WTC11 (cell line): ENCODE data around the gene BMP6. TPM values are rescaled to one million over a fixed set of nuclear protein-coding genes. Genes with fewer than 3 reads are reported as not detected.

Experiments
- ATAC-seq: fragments of 200-7000 bp; cut with Tn5 transposase; 2 replicates; pipeline ENCODE4 v1.10.0; 2021; ENCODE audit warnings: mild to moderate bottlenecking, moderate library complexity
- CTCF ChIA-PET: fragments of 300-600 bp; sonication (Branson Sonifier 250); formaldehyde crosslinking; loops from one replicate; lab custom pipeline; 2021; ENCODE audit warnings: antibody characterized with exemption; lab: Charles Lee
- POLR2A ChIA-PET: fragments of 350-600 bp; sonication (Branson Sonifier 250); formaldehyde crosslinking; loops from one replicate; lab custom pipeline; 2021; ENCODE audit warnings: antibody characterized with exemption; lab: Charles Lee
- DNase-seq: peaks from one replicate; pipeline ENCODE4 v3.0.0; 2021; ENCODE audit warnings: low spot score
- H3K27ac Mint-ChIP-seq: 2 replicates; pipeline ENCODE4 v1.8.0; 2021; ENCODE audit warnings: mixed read lengths
- H3K27me3 Mint-ChIP-seq: 2 replicates; pipeline ENCODE4 v1.8.0; 2021; ENCODE audit warnings: low read depth, mild to moderate bottlenecking, moderate library complexity, mixed read lengths
- H3K36me3 Mint-ChIP-seq: 2 replicates; pipeline ENCODE4 v1.8.0; 2021; ENCODE audit warnings: mixed read lengths
- H3K4me1 Mint-ChIP-seq: 2 replicates; pipeline ENCODE4 v1.8.0; 2022; ENCODE audit warnings: mixed read lengths
- H3K4me3 Mint-ChIP-seq: 2 replicates; pipeline ENCODE4 v1.8.0; 2021; ENCODE audit warnings: mild to moderate bottlenecking, moderate library complexity, mixed read lengths
- H3K9me3 Mint-ChIP-seq: 2 replicates; pipeline ENCODE4 v1.8.0; 2021; ENCODE audit warnings: mixed read lengths
- CREB1 ChIP-seq: sonication (generic); formaldehyde crosslinking; IDR thresholded peaks from 2 replicates; pipeline ENCODE4 v1.8.0; 2023; ENCODE audit warnings: mild to moderate bottlenecking, missing genetic modification reagents
- GRHL2 ChIP-seq: fragments of 250-450 bp; sonication (Bioruptor Pico); IDR thresholded peaks from 2 replicates; pipeline ENCODE4 v1.8.0; 2022; ENCODE audit warnings: mild to moderate bottlenecking, moderate library complexity; ENCODE audit not compliant: insufficient replicate concordance, severe bottlenecking
- GTF2I ChIP-seq: fragments of 250-450 bp; sonication (Bioruptor Pico); conservative IDR thresholded peaks from 2 replicates; pipeline ENCODE4 v1.4.0; 2021; ENCODE audit warnings: mild to moderate bottlenecking
- NFE2L1 ChIP-seq: sonication (generic); formaldehyde crosslinking; IDR thresholded peaks from 2 replicates; pipeline ENCODE4 v1.8.1; 2023; ENCODE audit warnings: missing genetic modification reagents
- SMAD3 ChIP-seq: sonication (generic); formaldehyde crosslinking; IDR thresholded peaks from 2 replicates; pipeline ENCODE4 v1.8.0; 2022; ENCODE audit warnings: missing genetic modification reagents, mild to moderate bottlenecking, borderline replicate concordance
- TEAD4 ChIP-seq: sonication (generic); formaldehyde crosslinking; IDR thresholded peaks from 2 replicates; pipeline ENCODE4 v1.8.0; 2022; ENCODE audit warnings: mild to moderate bottlenecking, missing genetic modification reagents
- TP53 ChIP-seq: sonication (generic); formaldehyde crosslinking; IDR thresholded peaks from 2 replicates; pipeline ENCODE4 v1.8.1; 2023; ENCODE audit warnings: mild to moderate bottlenecking, missing genetic modification reagents
- ZBTB21 ChIP-seq: sonication (generic); formaldehyde crosslinking; IDR thresholded peaks from 2 replicates; pipeline ENCODE4 v1.8.1; 2023; ENCODE audit warnings: mild to moderate bottlenecking, missing genetic modification reagents, borderline replicate concordance
- ZNF121 ChIP-seq: sonication (generic); formaldehyde crosslinking; IDR thresholded peaks from 2 replicates; pipeline ENCODE4 v1.8.0; 2023; ENCODE audit warnings: missing genetic modification reagents
- ZNF138 ChIP-seq: sonication (generic); formaldehyde crosslinking; conservative IDR thresholded peaks from 2 replicates; pipeline ENCODE4 v1.8.1; 2022; ENCODE audit warnings: mild to moderate bottlenecking, moderate library complexity, missing genetic modification reagents
- ZNF263 ChIP-seq: sonication (generic); formaldehyde crosslinking; IDR thresholded peaks from 2 replicates; pipeline ENCODE4 v1.8.1; 2022; ENCODE audit warnings: low read depth, mild to moderate bottlenecking, moderate library complexity, missing genetic modification reagents
- total RNA-seq: library from RNA; stranded (reverse); gene quantifications from 3 replicates; pipeline ENCODE4 v1.2.3, GENCODE V29; 2021
- TF ChIP-seq, protein P1 (sequence below): sonication (generic); formaldehyde crosslinking; IDR thresholded peaks from 2 replicates; pipeline ENCODE4 v1.8.1; 2023; ENCODE audit warnings: mild to moderate bottlenecking, missing genetic modification reagents, moderate library complexity
- TF ChIP-seq, protein P2 (sequence below): sonication (generic); formaldehyde crosslinking; IDR thresholded peaks from 2 replicates; pipeline ENCODE4 v1.8.0; 2023; ENCODE audit warnings: mild to moderate bottlenecking, missing genetic modification reagents
- TF ChIP-seq, protein P3 (sequence below): sonication (generic); formaldehyde crosslinking; IDR thresholded peaks from 2 replicates; pipeline ENCODE4 v1.8.1; 2023; ENCODE audit warnings: mild to moderate bottlenecking, missing genetic modification reagents
- TF ChIP-seq, protein P4 (sequence below): sonication (generic); formaldehyde crosslinking; IDR thresholded peaks from 2 replicates; pipeline ENCODE4 v1.8.1; 2022; ENCODE audit warnings: missing genetic modification reagents, borderline replicate concordance
- TF ChIP-seq, protein P5 (sequence below): sonication (generic); formaldehyde crosslinking; IDR thresholded peaks from 2 replicates; pipeline ENCODE4 v1.8.1; 2023; ENCODE audit warnings: mild to moderate bottlenecking, moderate library complexity, missing genetic modification reagents
- TF ChIP-seq, protein P6 (sequence below): fragments of 200-600 bp; IDR thresholded peaks from 2 replicates; pipeline ENCODE4 v1.8.0; 2022; ENCODE audit warnings: antibody characterized with exemption
- TF ChIP-seq, protein P7 (sequence below): sonication (generic); formaldehyde crosslinking; IDR thresholded peaks from 2 replicates; pipeline ENCODE4 v1.8.0; 2023; ENCODE audit warnings: missing genetic modification reagents, mild to moderate bottlenecking, borderline replicate concordance

Gene BMP6
- total RNA-seq, 1 experiment from 2014 or later, result 1.0 TPM

DNA sequence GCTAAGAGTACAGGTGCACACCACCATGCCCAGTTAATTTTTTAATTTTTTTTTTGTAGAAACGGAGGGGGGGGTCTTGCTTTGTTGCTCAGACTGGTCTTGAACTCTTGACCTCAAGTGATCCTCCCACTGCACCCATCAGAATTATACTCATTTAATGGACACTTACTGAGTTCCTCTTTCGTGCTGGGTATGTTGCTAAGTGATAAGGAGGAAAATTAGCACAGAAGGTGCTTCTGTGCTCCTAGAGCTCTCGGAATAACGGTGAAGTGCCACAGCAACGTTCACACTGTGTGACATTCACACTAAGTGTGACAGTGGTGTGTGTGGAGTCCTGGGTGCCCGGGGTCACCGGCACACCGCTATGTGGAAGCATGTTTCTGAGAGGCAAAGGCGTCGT is 32.1 kb upstream of the BMP6 start:
- no peaks in the 10 kb centered on the region for H3K9me3 Mint-ChIP-seq
- no peaks in the 10 kb centered on the region; the same call in 1 of the 2 replicates for H3K27me3 Mint-ChIP-seq
- no peak for DNase-seq
- no peak overlapping the region; the same call in 1 of the 2 replicates for H3K27ac Mint-ChIP-seq
- no peak overlapping the region for H3K4me3 Mint-ChIP-seq
- H3K4me1 Mint-ChIP-seq, result peaks cover 23% of the 10 kb centered on the region
- H3K36me3 Mint-ChIP-seq, result no peaks in the 10 kb centered on the region
- POLR2A ChIA-PET, result no interaction called here
- TF ChIP-seq, protein P1, sequence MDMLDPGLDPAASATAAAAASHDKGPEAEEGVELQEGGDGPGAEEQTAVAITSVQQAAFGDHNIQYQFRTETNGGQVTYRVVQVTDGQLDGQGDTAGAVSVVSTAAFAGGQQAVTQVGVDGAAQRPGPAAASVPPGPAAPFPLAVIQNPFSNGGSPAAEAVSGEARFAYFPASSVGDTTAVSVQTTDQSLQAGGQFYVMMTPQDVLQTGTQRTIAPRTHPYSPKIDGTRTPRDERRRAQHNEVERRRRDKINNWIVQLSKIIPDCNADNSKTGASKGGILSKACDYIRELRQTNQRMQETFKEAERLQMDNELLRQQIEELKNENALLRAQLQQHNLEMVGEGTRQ (CRISPR knock-in tag), result no peak
- TF ChIP-seq, protein P2, sequence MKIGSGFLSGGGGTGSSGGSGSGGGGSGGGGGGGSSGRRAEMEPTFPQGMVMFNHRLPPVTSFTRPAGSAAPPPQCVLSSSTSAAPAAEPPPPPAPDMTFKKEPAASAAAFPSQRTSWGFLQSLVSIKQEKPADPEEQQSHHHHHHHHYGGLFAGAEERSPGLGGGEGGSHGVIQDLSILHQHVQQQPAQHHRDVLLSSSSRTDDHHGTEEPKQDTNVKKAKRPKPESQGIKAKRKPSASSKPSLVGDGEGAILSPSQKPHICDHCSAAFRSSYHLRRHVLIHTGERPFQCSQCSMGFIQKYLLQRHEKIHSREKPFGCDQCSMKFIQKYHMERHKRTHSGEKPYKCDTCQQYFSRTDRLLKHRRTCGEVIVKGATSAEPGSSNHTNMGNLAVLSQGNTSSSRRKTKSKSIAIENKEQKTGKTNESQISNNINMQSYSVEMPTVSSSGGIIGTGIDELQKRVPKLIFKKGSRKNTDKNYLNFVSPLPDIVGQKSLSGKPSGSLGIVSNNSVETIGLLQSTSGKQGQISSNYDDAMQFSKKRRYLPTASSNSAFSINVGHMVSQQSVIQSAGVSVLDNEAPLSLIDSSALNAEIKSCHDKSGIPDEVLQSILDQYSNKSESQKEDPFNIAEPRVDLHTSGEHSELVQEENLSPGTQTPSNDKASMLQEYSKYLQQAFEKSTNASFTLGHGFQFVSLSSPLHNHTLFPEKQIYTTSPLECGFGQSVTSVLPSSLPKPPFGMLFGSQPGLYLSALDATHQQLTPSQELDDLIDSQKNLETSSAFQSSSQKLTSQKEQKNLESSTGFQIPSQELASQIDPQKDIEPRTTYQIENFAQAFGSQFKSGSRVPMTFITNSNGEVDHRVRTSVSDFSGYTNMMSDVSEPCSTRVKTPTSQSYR (CRISPR knock-in tag), result no peak
- TF ChIP-seq ZNF138 (CRISPR knock-in tag) (no peak), GRHL2 (CRISPR knock-in tag) (no peak), NFE2L1 (CRISPR knock-in tag) (no peak), ZBTB21 (CRISPR knock-in tag) (no peak), TEAD4 (CRISPR knock-in tag) (no peak), GTF2I (no peak), ZNF121 (CRISPR knock-in tag) (no peak), TP53 (CRISPR knock-in tag) (no peak)
- TF ChIP-seq, protein P3, sequence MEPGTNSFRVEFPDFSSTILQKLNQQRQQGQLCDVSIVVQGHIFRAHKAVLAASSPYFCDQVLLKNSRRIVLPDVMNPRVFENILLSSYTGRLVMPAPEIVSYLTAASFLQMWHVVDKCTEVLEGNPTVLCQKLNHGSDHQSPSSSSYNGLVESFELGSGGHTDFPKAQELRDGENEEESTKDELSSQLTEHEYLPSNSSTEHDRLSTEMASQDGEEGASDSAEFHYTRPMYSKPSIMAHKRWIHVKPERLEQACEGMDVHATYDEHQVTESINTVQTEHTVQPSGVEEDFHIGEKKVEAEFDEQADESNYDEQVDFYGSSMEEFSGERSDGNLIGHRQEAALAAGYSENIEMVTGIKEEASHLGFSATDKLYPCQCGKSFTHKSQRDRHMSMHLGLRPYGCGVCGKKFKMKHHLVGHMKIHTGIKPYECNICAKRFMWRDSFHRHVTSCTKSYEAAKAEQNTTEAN (CRISPR knock-in tag), result no peak
- TF ChIP-seq, protein P4, sequence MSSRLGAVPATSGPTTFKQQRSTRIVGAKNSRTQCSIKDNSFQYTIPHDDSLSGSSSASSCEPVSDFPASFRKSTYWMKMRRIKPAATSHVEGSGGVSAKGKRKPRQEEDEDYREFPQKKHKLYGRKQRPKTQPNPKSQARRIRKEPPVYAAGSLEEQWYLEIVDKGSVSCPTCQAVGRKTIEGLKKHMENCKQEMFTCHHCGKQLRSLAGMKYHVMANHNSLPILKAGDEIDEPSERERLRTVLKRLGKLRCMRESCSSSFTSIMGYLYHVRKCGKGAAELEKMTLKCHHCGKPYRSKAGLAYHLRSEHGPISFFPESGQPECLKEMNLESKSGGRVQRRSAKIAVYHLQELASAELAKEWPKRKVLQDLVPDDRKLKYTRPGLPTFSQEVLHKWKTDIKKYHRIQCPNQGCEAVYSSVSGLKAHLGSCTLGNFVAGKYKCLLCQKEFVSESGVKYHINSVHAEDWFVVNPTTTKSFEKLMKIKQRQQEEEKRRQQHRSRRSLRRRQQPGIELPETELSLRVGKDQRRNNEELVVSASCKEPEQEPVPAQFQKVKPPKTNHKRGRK, result no peak
- TF ChIP-seq, protein P5, sequence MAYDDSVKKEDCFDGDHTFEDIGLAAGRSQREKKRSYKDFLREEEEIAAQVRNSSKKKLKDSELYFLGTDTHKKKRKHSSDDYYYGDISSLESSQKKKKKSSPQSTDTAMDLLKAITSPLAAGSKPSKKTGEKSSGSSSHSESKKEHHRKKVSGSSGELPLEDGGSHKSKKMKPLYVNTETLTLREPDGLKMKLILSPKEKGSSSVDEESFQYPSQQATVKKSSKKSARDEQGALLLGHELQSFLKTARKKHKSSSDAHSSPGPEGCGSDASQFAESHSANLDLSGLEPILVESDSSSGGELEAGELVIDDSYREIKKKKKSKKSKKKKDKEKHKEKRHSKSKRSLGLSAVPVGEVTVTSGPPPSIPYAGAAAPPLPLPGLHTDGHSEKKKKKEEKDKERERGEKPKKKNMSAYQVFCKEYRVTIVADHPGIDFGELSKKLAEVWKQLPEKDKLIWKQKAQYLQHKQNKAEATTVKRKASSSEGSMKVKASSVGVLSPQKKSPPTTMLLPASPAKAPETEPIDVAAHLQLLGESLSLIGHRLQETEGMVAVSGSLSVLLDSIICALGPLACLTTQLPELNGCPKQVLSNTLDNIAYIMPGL (CRISPR knock-in tag), result no peak
- CTCF ChIA-PET, result interaction anchor here (0.9 kb wide), 1 partner anchor 29 kb away, joined by 3 read pairs; no protein-coding TSS in a partner anchor
- ATAC-seq, result no peak

DNA sequence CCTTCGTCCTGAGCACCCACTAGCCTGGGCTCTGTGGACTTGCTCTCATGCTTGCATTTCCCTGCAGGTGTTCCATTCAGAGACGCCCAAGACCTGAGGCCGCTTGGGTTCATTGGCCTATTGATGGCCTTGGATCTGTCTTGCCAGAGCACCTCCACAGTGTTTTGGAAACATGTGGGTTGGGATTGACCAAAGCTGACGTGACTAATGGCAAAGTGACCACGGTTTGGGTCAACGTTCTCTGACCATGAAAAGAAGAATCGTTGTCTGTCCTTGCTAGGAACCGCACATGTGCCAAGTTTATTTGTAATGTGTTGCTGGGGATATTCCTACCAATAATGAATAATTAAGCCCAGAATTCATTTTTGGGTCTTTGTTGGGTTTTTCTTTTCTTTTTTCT is 29.8 kb upstream of the BMP6 start:
- H3K9me3 Mint-ChIP-seq, result no peaks in the 10 kb centered on the region
- peaks cover 23% of the 10 kb centered on the region for H3K4me1 Mint-ChIP-seq
- CTCF ChIA-PET, result no interaction called here
- H3K4me3 Mint-ChIP-seq, result no peak overlapping the region
- H3K27ac Mint-ChIP-seq, result no peak overlapping the region
- ATAC-seq (no peak), DNase-seq (no peak)
- TF ChIP-seq SMAD3 (CRISPR knock-in tag) (no peak), ZNF263 (CRISPR knock-in tag) (no peak), CREB1 (CRISPR knock-in tag) (no peak)
- TF ChIP-seq, protein P6, sequence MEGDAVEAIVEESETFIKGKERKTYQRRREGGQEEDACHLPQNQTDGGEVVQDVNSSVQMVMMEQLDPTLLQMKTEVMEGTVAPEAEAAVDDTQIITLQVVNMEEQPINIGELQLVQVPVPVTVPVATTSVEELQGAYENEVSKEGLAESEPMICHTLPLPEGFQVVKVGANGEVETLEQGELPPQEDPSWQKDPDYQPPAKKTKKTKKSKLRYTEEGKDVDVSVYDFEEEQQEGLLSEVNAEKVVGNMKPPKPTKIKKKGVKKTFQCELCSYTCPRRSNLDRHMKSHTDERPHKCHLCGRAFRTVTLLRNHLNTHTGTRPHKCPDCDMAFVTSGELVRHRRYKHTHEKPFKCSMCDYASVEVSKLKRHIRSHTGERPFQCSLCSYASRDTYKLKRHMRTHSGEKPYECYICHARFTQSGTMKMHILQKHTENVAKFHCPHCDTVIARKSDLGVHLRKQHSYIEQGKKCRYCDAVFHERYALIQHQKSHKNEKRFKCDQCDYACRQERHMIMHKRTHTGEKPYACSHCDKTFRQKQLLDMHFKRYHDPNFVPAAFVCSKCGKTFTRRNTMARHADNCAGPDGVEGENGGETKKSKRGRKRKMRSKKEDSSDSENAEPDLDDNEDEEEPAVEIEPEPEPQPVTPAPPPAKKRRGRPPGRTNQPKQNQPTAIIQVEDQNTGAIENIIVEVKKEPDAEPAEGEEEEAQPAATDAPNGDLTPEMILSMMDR, result no peak
- TF ChIP-seq, protein P7, sequence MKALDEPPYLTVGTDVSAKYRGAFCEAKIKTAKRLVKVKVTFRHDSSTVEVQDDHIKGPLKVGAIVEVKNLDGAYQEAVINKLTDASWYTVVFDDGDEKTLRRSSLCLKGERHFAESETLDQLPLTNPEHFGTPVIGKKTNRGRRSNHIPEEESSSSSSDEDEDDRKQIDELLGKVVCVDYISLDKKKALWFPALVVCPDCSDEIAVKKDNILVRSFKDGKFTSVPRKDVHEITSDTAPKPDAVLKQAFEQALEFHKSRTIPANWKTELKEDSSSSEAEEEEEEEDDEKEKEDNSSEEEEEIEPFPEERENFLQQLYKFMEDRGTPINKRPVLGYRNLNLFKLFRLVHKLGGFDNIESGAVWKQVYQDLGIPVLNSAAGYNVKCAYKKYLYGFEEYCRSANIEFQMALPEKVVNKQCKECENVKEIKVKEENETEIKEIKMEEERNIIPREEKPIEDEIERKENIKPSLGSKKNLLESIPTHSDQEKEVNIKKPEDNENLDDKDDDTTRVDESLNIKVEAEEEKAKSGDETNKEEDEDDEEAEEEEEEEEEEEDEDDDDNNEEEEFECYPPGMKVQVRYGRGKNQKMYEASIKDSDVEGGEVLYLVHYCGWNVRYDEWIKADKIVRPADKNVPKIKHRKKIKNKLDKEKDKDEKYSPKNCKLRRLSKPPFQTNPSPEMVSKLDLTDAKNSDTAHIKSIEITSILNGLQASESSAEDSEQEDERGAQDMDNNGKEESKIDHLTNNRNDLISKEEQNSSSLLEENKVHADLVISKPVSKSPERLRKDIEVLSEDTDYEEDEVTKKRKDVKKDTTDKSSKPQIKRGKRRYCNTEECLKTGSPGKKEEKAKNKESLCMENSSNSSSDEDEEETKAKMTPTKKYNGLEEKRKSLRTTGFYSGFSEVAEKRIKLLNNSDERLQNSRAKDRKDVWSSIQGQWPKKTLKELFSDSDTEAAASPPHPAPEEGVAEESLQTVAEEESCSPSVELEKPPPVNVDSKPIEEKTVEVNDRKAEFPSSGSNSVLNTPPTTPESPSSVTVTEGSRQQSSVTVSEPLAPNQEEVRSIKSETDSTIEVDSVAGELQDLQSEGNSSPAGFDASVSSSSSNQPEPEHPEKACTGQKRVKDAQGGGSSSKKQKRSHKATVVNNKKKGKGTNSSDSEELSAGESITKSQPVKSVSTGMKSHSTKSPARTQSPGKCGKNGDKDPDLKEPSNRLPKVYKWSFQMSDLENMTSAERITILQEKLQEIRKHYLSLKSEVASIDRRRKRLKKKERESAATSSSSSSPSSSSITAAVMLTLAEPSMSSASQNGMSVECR (CRISPR knock-in tag), result no peak
- POLR2A ChIA-PET, result no interaction called here
- no peaks in the 10 kb centered on the region for H3K27me3 Mint-ChIP-seq
- no peaks in the 10 kb centered on the region for H3K36me3 Mint-ChIP-seq
